GM12892 (cell line): ENCODE measurements around the gene STYX.

Source experiments
- POLR2A ChIP-seq: IDR thresholded peaks from 2 replicates; pipeline ENCODE4 v1.6.1; 2011; ENCODE audit warnings: low read depth, low read length, control low read depth
- TAF1 ChIP-seq: IDR thresholded peaks from 2 replicates; pipeline ENCODE4 v1.6.1; 2011; ENCODE audit warnings: low read depth, mild to moderate bottlenecking, control low read depth, low read length, borderline replicate concordance

DNA sequence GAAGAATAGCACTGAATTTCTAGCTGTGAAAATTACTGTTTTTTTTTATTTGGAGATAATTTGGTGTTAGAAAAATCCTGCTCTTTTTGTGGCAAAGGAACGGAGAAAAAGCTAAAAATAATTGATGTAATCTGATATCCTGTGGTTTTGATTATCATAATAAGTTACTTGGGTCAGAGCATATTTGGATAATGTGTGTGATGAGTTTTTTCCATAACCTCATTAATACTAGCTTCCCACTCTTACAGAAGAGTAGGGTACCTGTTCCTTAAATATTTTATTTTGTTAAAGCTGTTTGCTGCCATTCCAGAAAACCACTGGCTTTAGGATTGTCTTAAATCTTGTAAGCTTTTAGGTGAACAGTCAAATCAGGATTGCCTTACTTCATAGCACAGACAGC, 18.3 kb upstream of the STYX start:
- no peak for TF ChIP-seq TAF1
- TF ChIP-seq POLR2A: no peak
